HG02623 (cell line): ENCODE data around the gene ATG10.
"Not testable (repeated sequence)": the region's sequence is repeated elsewhere in the genome, so short reads cannot be mapped to it uniquely, and the experiment has no call there.

Experiments used
- ATAC-seq: cut with Tn5 transposase; IDR thresholded peaks from one replicate; pipeline ENCODE4 v1.9.1; 2021; ENCODE audit warnings: moderate library complexity; ENCODE audit not compliant: unreplicated experiment

The ATG10 gene

GRCh38 chr5:82115858-82116257 is 144.0 kb downstream of the ATG10 start:
- no peak for ATAC-seq

- no peak for ATAC-seq
Measured at GRCh38 chr5:82119889-82120288, 148.1 kb downstream of the ATG10 start.

- ATAC-seq: no peak
Measured at GRCh38 chr5:82129723-82130285, 158.0 kb downstream of the ATG10 start.

GRCh38 chr5:82130602-82131001 is 158.8 kb downstream of the ATG10 start:
- no peak for ATAC-seq

- no peak for ATAC-seq
Measured at GRCh38 chr5:82137205-82137604, 165.4 kb downstream of the ATG10 start.

- not testable (repeated sequence) for ATAC-seq
Measured at GRCh38 chr5:82139837-82140236, 168.0 kb downstream of the ATG10 start.

GRCh38 chr5:82142217-82142841 is 170.5 kb downstream of the ATG10 start:
- ATAC-seq: no peak

- ATAC-seq: no peak
Measured at GRCh38 chr5:82142928-82143577, 171.2 kb downstream of the ATG10 start.

- no peak for ATAC-seq
Measured at GRCh38 chr5:82147860-82148573, 176.2 kb downstream of the ATG10 start.

GRCh38 chr5:82149434-82149833 is 177.6 kb downstream of the ATG10 start:
- no peak for ATAC-seq

- no peak for ATAC-seq
Measured at GRCh38 chr5:82150559-82150958, 178.7 kb downstream of the ATG10 start.

- ATAC-seq: no peak
Measured at GRCh38 chr5:82151204-82151603, 179.4 kb downstream of the ATG10 start.

- ATAC-seq: no peak
Measured at GRCh38 chr5:82151662-82152061, 179.8 kb downstream of the ATG10 start.

GRCh38 chr5:82152978-82153481 is 181.2 kb downstream of the ATG10 start:
- ATAC-seq: no peak

- no peak for ATAC-seq
Measured at GRCh38 chr5:82154776-82155175, 183.0 kb downstream of the ATG10 start.

GRCh38 chr5:82155305-82155704 is 183.5 kb downstream of the ATG10 start:
- ATAC-seq: no peak

GRCh38 chr5:82156874-82157273 is 185.1 kb downstream of the ATG10 start:
- ATAC-seq: no peak

GRCh38 chr5:82158755-82159413 is 187.1 kb downstream of the ATG10 start:
- ATAC-seq: no peak

- no peak for ATAC-seq
Measured at GRCh38 chr5:82160948-82161347, 189.1 kb downstream of the ATG10 start.

GRCh38 chr5:82162573-82162972 is 190.8 kb downstream of the ATG10 start:
- no peak for ATAC-seq
